ENCODE results near the gene KIF11. TPM values are rescaled to one million over a fixed set of nuclear protein-coding genes. Genes with fewer than 3 reads are reported as not detected.
"Not testable (repeated sequence)": the region's sequence is repeated elsewhere in the genome, so short reads cannot be mapped to it uniquely, and the experiment has no call there.

The KIF11 gene
- total RNA-seq, 2 donors from 2014 or later: 36.5 to 55.7 TPM

GRCh38 chr10:92641492-92641891 is 48.6 kb downstream of the KIF11 start:
- Histone ChIP-seq H3K36me3 (ENCODE audit: control insufficient read depth, insufficient read depth, low read length) (peaks cover 79% of the 10 kb centered on the region), H3K9ac (ENCODE audit: extremely low read depth, low read length, poor library complexity, severe bottlenecking) (no peak overlapping the region), H3K27me3 (ENCODE audit: control insufficient read depth, insufficient read depth, low read length, poor library complexity, severe bottlenecking) (no peaks in the 10 kb centered on the region), H3K9me3 (ENCODE audit: control insufficient read depth, low read length) (no peaks in the 10 kb centered on the region), H3K27ac (ENCODE audit: low read depth, low read length) (no peak overlapping the region), H3K4me3 (ENCODE audit: low read length) (no peak overlapping the region), H3K4me1 (ENCODE audit: control insufficient read depth, insufficient read depth, low read length) (no peaks in the 10 kb centered on the region)
- Mint-ChIP-seq H3K4me1 (no peaks in the 10 kb centered on the region), H3K4me3 (no peak overlapping the region), H3K9me3 (no peaks in the 10 kb centered on the region), H3K27ac (no peak overlapping the region), H3K36me3 (ENCODE audit: low read depth) (peaks cover 51% of the 10 kb centered on the region), H3K27me3 (ENCODE audit: insufficient read depth) (no peaks in the 10 kb centered on the region)
- WGBS, 2 experiments (ENCODE audit: insufficient coverage in 1 of 2, insufficient read length in 1 of 2): 100% methylated on average over 1 of the region's 1 CpG; no CpG with 5 or more reads in 1 of the 2 experiments
- DNase-seq: no peak
- no peak for TF ChIP-seq CTCF (conservative IDR thresholded peaks at IDR 0.05)

GRCh38 chr10:92644921-92645320 is 52.0 kb downstream of the KIF11 start:
- 92% methylated on average over 2 of the region's 2 CpGs; no CpG with 5 or more reads in 1 of the 2 experiments for WGBS, 2 experiments (ENCODE audit: insufficient coverage in 1 of 2, insufficient read length in 1 of 2)
- H3K4me3 ChIP-seq (ENCODE audit: low read length): no peak overlapping the region
- Mint-ChIP-seq H3K9me3 (no peaks in the 10 kb centered on the region), H3K27me3 (ENCODE audit: insufficient read depth) (no peaks in the 10 kb centered on the region), H3K27ac (no peak overlapping the region), H3K36me3 (ENCODE audit: low read depth) (peaks cover 54% of the 10 kb centered on the region), H3K4me3 (no peak overlapping the region), H3K4me1 (no peaks in the 10 kb centered on the region)
- DNase-seq: no peak
- no peaks in the 10 kb centered on the region for H3K27me3 ChIP-seq (ENCODE audit: control insufficient read depth, insufficient read depth, low read length, poor library complexity, severe bottlenecking)
- H3K9ac ChIP-seq (ENCODE audit: extremely low read depth, low read length, poor library complexity, severe bottlenecking): no peak overlapping the region
- no peaks in the 10 kb centered on the region for H3K4me1 ChIP-seq (ENCODE audit: control insufficient read depth, insufficient read depth, low read length)
- H3K27ac ChIP-seq (ENCODE audit: low read depth, low read length): no peak overlapping the region
- peaks cover 81% of the 10 kb centered on the region for H3K36me3 ChIP-seq (ENCODE audit: control insufficient read depth, insufficient read depth, low read length)
- no peaks in the 10 kb centered on the region for H3K9me3 ChIP-seq (ENCODE audit: control insufficient read depth, low read length)
- TF ChIP-seq CTCF (conservative IDR thresholded peaks at IDR 0.05): no peak

DNA sequence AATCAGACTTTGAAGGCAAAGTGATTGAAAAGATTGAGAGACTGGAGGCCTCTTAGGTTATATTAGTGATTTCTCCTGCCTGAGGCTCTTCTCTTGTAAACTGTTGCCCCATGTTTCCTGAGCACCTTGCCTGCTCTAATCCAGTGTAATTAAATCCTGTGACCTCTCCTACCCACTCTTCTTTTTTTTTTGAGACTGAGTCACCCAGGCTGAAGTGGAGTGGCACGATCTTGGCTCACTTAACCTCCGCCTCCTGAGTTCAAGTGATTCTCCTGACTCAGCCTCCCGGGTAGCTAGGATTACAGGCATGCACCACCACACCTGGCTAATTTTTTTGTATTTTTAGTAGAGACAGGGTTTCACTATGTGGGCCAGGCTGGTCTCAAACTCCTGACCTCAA is 57.9 kb downstream of the KIF11 start:
- H3K36me3 Mint-ChIP-seq (ENCODE audit: low read depth): peaks cover 63% of the 10 kb centered on the region
- H3K4me1 Mint-ChIP-seq: not testable (repeated sequence)

DNA sequence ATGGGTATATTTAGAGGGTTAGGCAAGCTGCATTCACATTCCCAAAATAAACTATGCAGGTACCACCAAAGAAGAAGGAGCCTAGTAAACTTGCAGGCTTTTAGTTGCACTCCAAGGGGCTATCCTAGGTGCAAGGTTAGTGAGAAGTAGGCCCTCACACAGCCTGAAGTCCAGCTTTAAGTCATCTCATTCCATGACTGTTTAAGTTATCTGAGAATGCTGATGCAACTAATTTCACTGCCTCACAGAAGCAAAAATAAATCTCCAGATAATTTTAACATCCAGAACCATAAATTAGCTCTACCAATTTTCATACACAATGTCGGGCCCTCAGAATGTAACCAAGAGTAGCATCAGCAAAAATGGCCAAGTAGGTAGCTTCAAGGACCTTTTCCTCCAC is 62.5 kb downstream of the KIF11 start:
- H3K9me3 Mint-ChIP-seq: no peaks in the 10 kb centered on the region
- Histone ChIP-seq H3K36me3 (ENCODE audit: control insufficient read depth, insufficient read depth, low read length) (peaks cover 48% of the 10 kb centered on the region), H3K4me1 (ENCODE audit: control insufficient read depth, insufficient read depth, low read length) (no peaks in the 10 kb centered on the region), H3K9ac (ENCODE audit: extremely low read depth, low read length, poor library complexity, severe bottlenecking) (no peak overlapping the region), H3K9me3 (ENCODE audit: control insufficient read depth, low read length) (no peaks in the 10 kb centered on the region), H3K27ac (ENCODE audit: low read depth, low read length) (no peak overlapping the region), H3K4me3 (ENCODE audit: low read length) (no peak overlapping the region), H3K27me3 (ENCODE audit: control insufficient read depth, insufficient read depth, low read length, poor library complexity, severe bottlenecking) (no peaks in the 10 kb centered on the region)
- H3K4me3 Mint-ChIP-seq: no peak overlapping the region
- no peak for TF ChIP-seq CTCF (conservative IDR thresholded peaks at IDR 0.05)
- 91 to 100% methylated on average over 1 of the region's 1 CpG for WGBS, 2 experiments (ENCODE audit: insufficient coverage in 1 of 2, insufficient read length in 1 of 2)
- H3K36me3 Mint-ChIP-seq (ENCODE audit: low read depth): peaks cover 31% of the 10 kb centered on the region
- H3K27me3 Mint-ChIP-seq (ENCODE audit: insufficient read depth): no peaks in the 10 kb centered on the region
- no peak for DNase-seq
- no peak overlapping the region for H3K27ac Mint-ChIP-seq
- no peaks in the 10 kb centered on the region for H3K4me1 Mint-ChIP-seq

More for the DNA sequence above, 57.9 kb downstream of the KIF11 start:
- not testable (repeated sequence) for H3K4me1 ChIP-seq (ENCODE audit: control insufficient read depth, insufficient read depth, low read length); H3K9me3 ChIP-seq (ENCODE audit: control insufficient read depth, low read length); H3K27ac Mint-ChIP-seq; H3K27ac ChIP-seq (ENCODE audit: low read depth, low read length); H3K4me3 ChIP-seq (ENCODE audit: low read length); H3K4me3 Mint-ChIP-seq; H3K27me3 ChIP-seq (ENCODE audit: control insufficient read depth, insufficient read depth, low read length, poor library complexity, severe bottlenecking); H3K27me3 Mint-ChIP-seq (ENCODE audit: insufficient read depth); DNase-seq; H3K9me3 Mint-ChIP-seq; H3K9ac ChIP-seq (ENCODE audit: extremely low read depth, low read length, poor library complexity, severe bottlenecking)
- 90 to 100% methylated on average over 3 of the region's 3 CpGs for WGBS, 2 experiments (ENCODE audit: insufficient coverage in 1 of 2, insufficient read length in 1 of 2)
- H3K36me3 ChIP-seq (ENCODE audit: control insufficient read depth, insufficient read depth, low read length): peaks cover 92% of the 10 kb centered on the region
